Non-pigmented ciliary epithelial cell (primary cell): Measurements from ENCODE around the gene MAOB.
"Not testable (repeated sequence)": the region's sequence is repeated elsewhere in the genome, so short reads cannot be mapped to it uniquely, and the experiment has no call there.

ENCODE experiments used
- DNase-seq: peaks from one replicate; pipeline ENCODE4 v3.0.0-alpha.2; 2010; ENCODE audit warnings: low read depth

Gene MAOB

GRCh38 chrX:43882294-43882681 lies at the start of gene MAOB:
Gene MAOB, minus strand, starts transcription at chrX:43882450. Its CDS starts 151 bp downstream, at chrX:43882299.
- DNase-seq, result no peak

- not testable (repeated sequence) for DNase-seq
These were observed 39.8 kb upstream of the MAOB start for GRCh38 chrX:43922032-43922431.

- not testable (repeated sequence) for DNase-seq
These were observed 28.5 kb upstream of the MAOB start for GRCh38 chrX:43910772-43911171.

- no peak for DNase-seq
These were observed 27.8 kb upstream of the MAOB start for GRCh38 chrX:43910012-43910411.

- no peak for DNase-seq
These were observed 26.9 kb upstream of the MAOB start for GRCh38 chrX:43909141-43909540.

- no peak for DNase-seq
These were observed 17.9 kb upstream of the MAOB start for GRCh38 chrX:43899878-43900815.

GRCh38 chrX:43898406-43899035 lies 16.3 kb upstream of the MAOB start:
- no peak for DNase-seq

GRCh38 chrX:43897290-43897689 lies 15.0 kb upstream of the MAOB start:
- no peak for DNase-seq

- DNase-seq, result no peak
These were observed 10.2 kb upstream of the MAOB start for GRCh38 chrX:43892336-43892870.

- no peak for DNase-seq
These were observed 3.4 kb upstream of the MAOB start for GRCh38 chrX:43885617-43886016.

GRCh38 chrX:43881410-43882293 lies 598 bp downstream of the MAOB start:
- DNase-seq, result no peak

GRCh38 chrX:43880425-43880824 lies 1.8 kb downstream of the MAOB start:
- DNase-seq, result no peak

GRCh38 chrX:43878906-43879526 lies 3.2 kb downstream of the MAOB start:
- DNase-seq, result no peak

- no peak for DNase-seq
These were observed 5.6 kb downstream of the MAOB start for GRCh38 chrX:43876680-43877079.

- no peak for DNase-seq
These were observed 11.4 kb downstream of the MAOB start for GRCh38 chrX:43870758-43871419.

- DNase-seq, result no peak
These were observed 12.2 kb downstream of the MAOB start for GRCh38 chrX:43870011-43870410.

GRCh38 chrX:43868791-43869190 lies 13.5 kb downstream of the MAOB start:
- no peak for DNase-seq

- DNase-seq, result no peak
These were observed 15.8 kb downstream of the MAOB start for GRCh38 chrX:43866423-43866822.

- no peak for DNase-seq
These were observed 16.5 kb downstream of the MAOB start for GRCh38 chrX:43865791-43866190.

GRCh38 chrX:43862434-43862833 lies 19.8 kb downstream of the MAOB start:
- no peak for DNase-seq

- no peak for DNase-seq
These were observed 20.5 kb downstream of the MAOB start for GRCh38 chrX:43861750-43862149.
